GM21447 (cell line): ENCODE measurements around the gene IGF1R.

ENCODE experiments used
- ATAC-seq: cut with Tn5 transposase; IDR thresholded peaks from one replicate; pipeline ENCODE4 v1.9.1; 2021; ENCODE audit not compliant: unreplicated experiment

Gene IGF1R

GRCh38 chr15:98878172-98878571 lies 229.8 kb downstream of the IGF1R start:
- ATAC-seq, result no peak

- ATAC-seq, result no peak
Observed at GRCh38 chr15:98878862-98879261, 230.5 kb downstream of the IGF1R start.

GRCh38 chr15:98881526-98882520 lies 233.5 kb downstream of the IGF1R start:
- ATAC-seq, result peak; percentile 59

- ATAC-seq, result no peak
Observed at GRCh38 chr15:98883478-98883877, 235.1 kb downstream of the IGF1R start.

- ATAC-seq, result no peak
Observed at GRCh38 chr15:98884894-98885293, 236.6 kb downstream of the IGF1R start.

- ATAC-seq, result no peak
Observed at GRCh38 chr15:98887976-98888375, 239.6 kb downstream of the IGF1R start.

GRCh38 chr15:98888820-98889479 lies 240.6 kb downstream of the IGF1R start:
- ATAC-seq, result peak; percentile 72

- no peak for ATAC-seq
Observed at GRCh38 chr15:98889930-98890695, 241.8 kb downstream of the IGF1R start.

GRCh38 chr15:98891301-98891700 lies 243.0 kb downstream of the IGF1R start:
- no peak for ATAC-seq

GRCh38 chr15:98893401-98893800 lies 245.1 kb downstream of the IGF1R start:
- ATAC-seq, result no peak

GRCh38 chr15:98894312-98894711 lies 246.0 kb downstream of the IGF1R start:
- no peak for ATAC-seq

GRCh38 chr15:98896002-98896721 lies 247.8 kb downstream of the IGF1R start:
- ATAC-seq, result no peak

GRCh38 chr15:98896802-98897732 lies 248.7 kb downstream of the IGF1R start:
- ATAC-seq, result no peak

- no peak for ATAC-seq
Observed at GRCh38 chr15:98898122-98898521, 249.8 kb downstream of the IGF1R start.

- ATAC-seq, result no peak
Observed at GRCh38 chr15:98899272-98900021, 251.1 kb downstream of the IGF1R start.

- ATAC-seq, result no peak
Observed at GRCh38 chr15:98900356-98900755, 252.0 kb downstream of the IGF1R start.

- no peak for ATAC-seq
Observed at GRCh38 chr15:98901434-98902072, 253.2 kb downstream of the IGF1R start.

GRCh38 chr15:98902931-98903330 lies 254.6 kb downstream of the IGF1R start:
- no peak for ATAC-seq
